Measurements from ENCODE around the gene ULBP1.
"Not testable (repeated sequence)": the region's sequence is repeated elsewhere in the genome, so short reads cannot be mapped to it uniquely, and the experiment has no call there.

Gene ULBP1

GRCh38 chr6:149979293-149979692 is 15.6 kb downstream of the ULBP1 start:
- DNase-seq: no peak

GRCh38 chr6:149983145-149983544 is 19.4 kb downstream of the ULBP1 start:
- DNase-seq: peak; percentile 42

GRCh38 chr6:149984773-149985172 is 21.0 kb downstream of the ULBP1 start:
- DNase-seq: peak; percentile 48

- peak; percentile 49 for DNase-seq
These were observed 21.8 kb downstream of the ULBP1 start for GRCh38 chr6:149985481-149985937.

GRCh38 chr6:149987602-149988107 is 23.9 kb downstream of the ULBP1 start:
- DNase-seq: no peak

- peak; percentile 44 for DNase-seq
These were observed 25.0 kb downstream of the ULBP1 start for GRCh38 chr6:149988550-149989346.

- DNase-seq: peak; percentile 56
These were observed 26.5 kb downstream of the ULBP1 start for GRCh38 chr6:149990212-149990660.

- peak; percentile 64 for DNase-seq
These were observed 27.1 kb downstream of the ULBP1 start for GRCh38 chr6:149990661-149991471.

GRCh38 chr6:149991472-149991795 is 27.7 kb downstream of the ULBP1 start:
- DNase-seq: peak; percentile 52

GRCh38 chr6:149991838-149992237 is 28.1 kb downstream of the ULBP1 start:
- peak; percentile 37 for DNase-seq

- no peak for DNase-seq
These were observed 31.6 kb downstream of the ULBP1 start for GRCh38 chr6:149995235-149995750.

- no peak for DNase-seq
These were observed 32.2 kb downstream of the ULBP1 start for GRCh38 chr6:149995971-149996370.

- no peak for DNase-seq
These were observed 35.9 kb downstream of the ULBP1 start for GRCh38 chr6:149999636-150000035.

GRCh38 chr6:150001295-150002008 is 37.7 kb downstream of the ULBP1 start:
- DNase-seq: no peak

- no peak for DNase-seq
These were observed 39.0 kb downstream of the ULBP1 start for GRCh38 chr6:150002710-150003109.

GRCh38 chr6:150003599-150003998 is 39.9 kb downstream of the ULBP1 start:
- DNase-seq: not testable (repeated sequence)

- DNase-seq: no peak
These were observed 40.5 kb downstream of the ULBP1 start for GRCh38 chr6:150004101-150004782.

- peak; percentile 90 for DNase-seq
These were observed 41.3 kb downstream of the ULBP1 start for GRCh38 chr6:150004783-150005717.

- DNase-seq: peak; percentile 54
These were observed 42.3 kb downstream of the ULBP1 start for GRCh38 chr6:150005761-150006651.

GRCh38 chr6:150006961-150007464 is 43.3 kb downstream of the ULBP1 start:
- peak; percentile 69 for DNase-seq
